ENCODE results near the gene SYNGR1. TPM values are rescaled to one million over a fixed set of nuclear protein-coding genes. Genes with fewer than 3 reads are reported as not detected.

SYNGR1 gene
- 10.7 and 44.4 TPM in 2 replicates for total RNA-seq

GRCh38 chr22:39349967-39350726, at the start of gene SYNGR1:
TSS of gene SYNGR1 (plus strand) at chr22:39349991. CDS start at chr22:39350011, 20 bp downstream.

GRCh38 chr22:39319284-39320022, 30.3 kb upstream of the SYNGR1 start, which contains the start of gene RPL3:
TSS of gene RPL3 (minus strand) at chr22:39319623. CDS start at chr22:39319597, 26 bp downstream.

Small RNA genes within 50 kb of the gene (small RNA-seq; reads per million reads assigned to genes)
- not detected for gene SNORD43
- 26,252 reads per million, percentile 100 among the genes with 10 or more reads in this experiment for gene SNORD83A
- gene SNORD83B: not detected

Other genes starting within 250 kb of the SYNGR1 start
- gene CBX7, start 197.3 kb upstream of the SYNGR1 start, total RNA-seq: 1.6 and 1.8 TPM in 2 replicates
- gene PDGFB, start 105.0 kb upstream of the SYNGR1 start, total RNA-seq: 26.5 and 33.0 TPM in 2 replicates
- gene RPL3, start 30.4 kb upstream of the SYNGR1 start, total RNA-seq: 1,589 and 2,446 TPM in 2 replicates
- gene TAB1, start 49.8 kb downstream of the SYNGR1 start, total RNA-seq: 13.3 and 13.6 TPM in 2 replicates
- 0.54 and 2.4 TPM in 2 replicates for gene MGAT3, start 107.0 kb downstream of the SYNGR1 start, total RNA-seq
- gene MIEF1, start 152.3 kb downstream of the SYNGR1 start, total RNA-seq: 22.8 and 39.7 TPM in 2 replicates
- gene ATF4, start 170.6 kb downstream of the SYNGR1 start, total RNA-seq: 332 and 445 TPM in 2 replicates
- gene RPS19BP1, start 182.8 kb downstream of the SYNGR1 start, total RNA-seq: 38.1 and 39.1 TPM in 2 replicates
- gene CACNA1I, start 220.8 kb downstream of the SYNGR1 start, total RNA-seq: under 0.01 TPM in 1 of 2 replicates, not detected in the other

Data from placental epithelial cell (primary cell).